Ovary (tissue), 3 donors: ENCODE measurements around the gene DAB2IP.

ENCODE experiments used
- EP300 ChIP-seq: sonication (generic); formaldehyde crosslinking; IDR thresholded peaks from one replicate; pipeline ENCODE4 v1.6.1; 2017; ENCODE audit warnings: antibody characterized with exemption
- POLR2A ChIP-seq: fragments of 450-650 bp; IDR thresholded peaks from one replicate; pipeline ENCODE4 v1.6.1; 2017; ENCODE audit warnings: antibody characterized with exemption, mild to moderate bottlenecking, moderate library complexity
- TF ChIP-seq, protein P1 (sequence below), 3 donors: fragments of 450-650 bp in 2 of 3; fragments of 200-600 bp in 1 of 3; IDR thresholded peaks; one replicate each; pipeline versions ENCODE4 v1.5.1 to v1.8.0; 2016 to 2022; ENCODE audit warnings: antibody characterized with exemption in 3 of 3, mild to moderate bottlenecking in 1 of 3
- donor health status: DM: no; HTN: no; CAD: no.

- TF ChIP-seq EP300 (no peak), POLR2A (no peak)
- TF ChIP-seq, protein P1, sequence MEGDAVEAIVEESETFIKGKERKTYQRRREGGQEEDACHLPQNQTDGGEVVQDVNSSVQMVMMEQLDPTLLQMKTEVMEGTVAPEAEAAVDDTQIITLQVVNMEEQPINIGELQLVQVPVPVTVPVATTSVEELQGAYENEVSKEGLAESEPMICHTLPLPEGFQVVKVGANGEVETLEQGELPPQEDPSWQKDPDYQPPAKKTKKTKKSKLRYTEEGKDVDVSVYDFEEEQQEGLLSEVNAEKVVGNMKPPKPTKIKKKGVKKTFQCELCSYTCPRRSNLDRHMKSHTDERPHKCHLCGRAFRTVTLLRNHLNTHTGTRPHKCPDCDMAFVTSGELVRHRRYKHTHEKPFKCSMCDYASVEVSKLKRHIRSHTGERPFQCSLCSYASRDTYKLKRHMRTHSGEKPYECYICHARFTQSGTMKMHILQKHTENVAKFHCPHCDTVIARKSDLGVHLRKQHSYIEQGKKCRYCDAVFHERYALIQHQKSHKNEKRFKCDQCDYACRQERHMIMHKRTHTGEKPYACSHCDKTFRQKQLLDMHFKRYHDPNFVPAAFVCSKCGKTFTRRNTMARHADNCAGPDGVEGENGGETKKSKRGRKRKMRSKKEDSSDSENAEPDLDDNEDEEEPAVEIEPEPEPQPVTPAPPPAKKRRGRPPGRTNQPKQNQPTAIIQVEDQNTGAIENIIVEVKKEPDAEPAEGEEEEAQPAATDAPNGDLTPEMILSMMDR (IDR thresholded peaks at IDR 0.05), result no peak
Measured at GRCh38 chr9:121727295-121728020, 76.0 kb downstream of the DAB2IP start.
